ENCODE results near the gene TANC1.

TANC1 gene

DNA sequence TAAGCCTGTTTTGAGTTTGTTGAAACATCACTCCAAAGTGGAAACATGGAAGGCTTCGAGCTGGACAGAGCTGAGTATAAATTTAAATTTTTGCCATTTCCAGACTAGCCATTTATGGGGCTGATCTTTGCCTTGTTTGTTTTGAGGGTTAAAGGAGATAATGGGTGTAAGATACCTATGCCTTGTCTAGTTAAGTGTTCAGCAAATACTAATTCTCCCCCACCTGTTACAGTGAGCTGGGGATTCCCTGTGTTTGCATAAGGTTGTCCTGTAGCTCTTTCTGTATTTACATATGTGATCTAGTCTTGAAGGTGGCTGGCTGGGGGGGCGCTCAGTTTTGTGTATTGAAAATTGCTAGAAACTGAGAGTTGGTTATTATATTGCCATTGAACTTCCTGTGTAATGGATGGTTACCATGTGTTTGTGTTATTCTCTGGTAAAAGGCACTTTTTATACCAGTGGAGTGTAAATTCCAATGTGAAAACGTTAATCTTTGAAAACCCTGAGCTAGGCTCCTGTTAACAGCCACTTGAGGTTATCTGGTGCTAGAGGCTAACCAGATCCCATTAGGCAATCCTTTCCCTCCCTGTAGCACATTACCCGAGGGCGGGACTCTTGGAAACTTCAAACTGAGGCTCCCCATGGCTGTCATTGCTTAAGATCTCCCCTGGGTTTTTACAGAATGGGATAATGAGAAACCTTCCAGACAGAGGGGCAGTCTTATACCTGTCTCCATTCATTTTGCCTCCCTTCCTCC, 26.7 kb downstream of the TANC1 start:
- DNase-seq (ENCODE audit: low read depth), result no peak

DNA sequence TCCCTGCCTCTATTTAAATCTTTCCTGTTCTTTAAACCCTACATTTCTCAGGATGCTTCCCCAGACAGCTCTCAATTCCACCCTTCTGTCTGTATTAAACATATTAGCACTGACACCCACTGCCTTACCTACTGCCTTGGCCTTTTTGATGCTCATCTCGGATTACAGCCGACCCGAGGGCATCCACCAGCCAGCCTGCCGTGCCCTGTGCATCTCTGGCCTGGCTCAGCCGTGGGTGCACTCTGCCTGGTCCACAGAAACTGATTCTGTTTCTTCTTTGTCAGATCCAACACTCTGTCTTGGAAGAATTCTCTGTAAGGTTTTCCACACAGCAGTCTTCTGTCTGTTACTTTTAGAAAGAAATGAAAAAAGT, 27.2 kb downstream of the TANC1 start:
- DNase-seq (ENCODE audit: low read depth), result no peak

DNA sequence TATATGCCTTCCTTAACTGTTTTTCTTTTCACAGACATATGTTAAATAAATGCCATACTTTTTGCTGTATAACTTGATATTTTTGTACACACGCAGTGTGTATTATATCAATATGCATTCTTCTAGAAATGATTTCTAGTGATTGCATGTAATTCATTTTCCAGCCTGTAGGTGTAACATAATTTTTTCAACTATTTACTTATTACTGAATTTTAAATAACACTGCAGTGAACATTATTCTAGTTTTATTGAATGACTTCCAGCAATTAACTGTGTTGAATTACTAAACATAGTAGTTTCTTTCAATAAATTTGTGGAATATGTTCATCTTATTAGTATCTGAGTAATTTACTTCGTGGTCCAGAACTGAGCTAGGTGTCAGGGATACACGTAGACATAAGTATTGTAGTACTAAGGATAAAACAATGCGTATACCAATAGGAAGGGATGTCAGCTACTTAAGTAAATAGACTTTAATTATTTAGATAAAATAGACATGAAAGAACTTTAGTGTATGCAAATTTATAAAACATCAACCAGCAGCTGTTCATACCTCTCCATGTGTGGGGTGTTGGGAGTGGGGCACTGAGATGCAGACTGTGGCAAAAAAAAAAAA, 28.0 kb downstream of the TANC1 start:
- no peak for DNase-seq (ENCODE audit: low read depth)

DNA sequence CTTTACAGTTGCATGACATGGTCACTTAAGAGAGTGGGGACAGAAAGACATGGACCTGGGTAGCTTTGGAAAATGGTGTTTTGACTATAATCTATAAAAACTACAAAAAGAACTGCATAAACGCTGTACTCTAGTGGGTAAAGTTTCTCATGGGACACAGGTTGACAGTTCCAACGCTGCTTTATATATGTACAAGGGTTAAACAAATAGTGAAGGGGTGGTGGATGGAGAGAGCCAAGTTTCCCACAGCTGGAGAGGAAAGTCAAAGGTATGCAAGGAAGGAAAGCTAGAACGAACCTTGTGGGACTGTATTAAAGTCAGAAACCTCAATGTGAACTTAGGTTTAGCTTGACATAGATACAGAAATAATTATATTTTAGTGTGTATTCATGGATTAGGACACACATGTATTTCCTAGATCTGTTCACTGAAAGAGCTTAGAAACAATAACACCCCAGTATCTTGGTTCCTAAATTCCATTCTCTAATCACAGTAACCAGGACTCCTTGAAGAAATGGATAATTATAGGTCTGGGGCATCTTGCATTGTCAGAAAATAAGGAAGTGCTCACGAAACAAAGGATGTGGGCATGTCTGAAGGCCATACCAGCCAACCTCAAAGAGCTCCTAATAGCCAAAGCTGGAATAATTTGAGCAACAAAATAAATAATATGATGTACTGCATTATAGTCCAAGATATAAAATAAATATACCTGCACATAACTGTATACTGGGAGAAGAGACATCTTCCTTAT, 28.8 kb downstream of the TANC1 start:
- DNase-seq (ENCODE audit: low read depth), result no peak

DNA sequence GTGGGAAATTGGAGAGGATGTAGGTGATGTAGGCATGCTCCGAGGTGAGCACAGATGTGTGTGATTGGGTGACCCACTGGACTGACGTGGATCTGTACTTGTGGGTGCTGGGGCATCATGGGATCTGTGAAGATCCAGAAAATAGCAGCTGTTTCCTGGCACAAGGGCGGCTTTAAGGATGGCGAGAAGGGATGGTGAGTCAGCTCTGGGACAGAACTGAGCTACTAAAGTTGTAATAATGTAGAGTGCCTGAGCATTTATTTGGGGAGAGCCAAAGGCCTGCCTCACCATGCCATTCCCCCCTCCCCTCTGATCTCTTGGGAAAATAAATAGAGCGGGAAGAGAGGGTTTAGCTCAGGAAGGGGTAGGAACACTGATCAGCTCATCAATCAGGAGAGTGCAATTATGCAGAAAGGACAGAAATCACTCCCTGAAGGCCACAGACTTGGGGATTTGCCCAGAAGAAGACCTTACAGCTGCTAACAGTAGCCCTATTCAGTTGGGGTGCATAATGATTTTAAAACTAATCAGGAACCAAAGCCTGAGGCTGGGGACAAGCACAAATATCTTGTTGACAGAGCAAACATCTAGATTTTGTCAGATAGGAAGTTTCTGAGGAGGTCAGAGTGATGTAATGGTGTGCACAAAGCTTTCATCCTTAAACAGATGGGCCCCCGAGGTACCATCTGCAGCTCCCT, 30.3 kb downstream of the TANC1 start:
- DNase-seq (ENCODE audit: low read depth), result no peak

DNA sequence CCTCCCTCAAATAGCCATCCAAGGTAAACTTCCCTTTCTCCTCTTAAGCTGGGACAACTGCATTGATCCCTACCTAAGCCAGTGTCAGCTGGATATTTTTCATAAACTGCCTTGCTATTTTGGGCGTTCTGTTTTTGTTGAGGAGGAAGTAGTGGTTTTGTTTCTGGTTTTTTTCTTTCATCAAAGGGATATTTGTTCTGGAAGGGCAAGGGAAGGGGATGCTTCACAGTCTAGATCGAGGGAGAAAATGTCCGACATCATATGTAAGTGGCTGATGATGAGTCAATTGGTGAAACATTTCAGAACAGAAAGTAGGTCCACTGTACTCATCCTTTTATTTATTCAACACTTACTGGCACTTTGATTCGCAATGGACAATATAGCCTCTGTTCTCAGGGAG, 31.0 kb downstream of the TANC1 start:
- DNase-seq (ENCODE audit: low read depth), result no peak

DNA sequence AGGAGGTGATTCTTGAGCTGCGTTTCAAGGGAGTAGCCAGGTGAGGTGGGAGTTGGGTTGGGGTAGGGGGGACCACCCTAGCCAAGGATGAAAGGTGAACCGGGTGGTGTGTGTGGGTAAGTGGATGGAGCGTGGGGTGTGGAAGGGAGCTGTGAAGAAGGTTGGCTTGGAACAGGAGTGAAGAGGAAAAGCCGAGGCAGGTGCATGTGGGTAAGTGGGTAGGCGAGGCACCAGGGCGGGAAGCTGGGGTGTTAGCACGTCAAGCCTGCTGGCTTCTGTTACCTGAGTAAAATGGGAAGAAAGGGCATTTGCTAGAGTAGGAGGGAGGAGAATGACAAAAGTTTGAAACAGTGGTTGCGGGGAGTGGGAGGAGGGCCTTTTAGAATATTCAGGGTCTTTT, 31.6 kb downstream of the TANC1 start:
- DNase-seq (ENCODE audit: low read depth), result no peak

DNA sequence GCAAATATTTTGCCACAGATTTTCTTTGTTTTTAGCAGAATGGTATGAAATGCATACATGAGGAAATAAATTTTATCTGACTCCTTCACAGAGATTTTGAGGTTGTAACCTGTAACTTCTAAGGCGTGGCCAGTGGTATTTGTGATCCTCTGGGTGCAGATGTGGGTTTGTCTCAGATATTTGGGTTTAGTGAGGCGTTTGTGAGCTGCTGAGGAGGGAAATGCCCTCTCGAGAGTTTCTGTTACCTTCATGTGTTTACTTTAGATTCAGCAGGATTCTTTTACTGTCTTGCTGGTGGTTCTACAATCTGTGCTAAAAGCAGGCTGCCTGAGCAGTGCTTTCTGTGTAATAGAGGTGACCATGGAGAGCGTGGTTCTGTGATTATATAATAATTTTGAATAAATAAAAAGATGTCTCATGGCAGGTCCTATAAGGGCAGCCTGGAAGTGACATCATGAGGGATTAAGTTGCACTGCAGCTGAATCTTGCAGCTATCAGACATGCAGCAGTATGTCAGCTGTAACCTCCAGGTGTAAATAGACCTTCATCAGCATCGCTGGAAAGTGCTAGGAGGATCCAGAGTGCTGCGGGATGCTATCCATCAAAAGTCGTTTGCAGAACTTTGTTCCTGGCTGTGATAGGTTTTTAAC, 34.1 kb downstream of the TANC1 start:
- DNase-seq (ENCODE audit: low read depth), result no peak

DNA sequence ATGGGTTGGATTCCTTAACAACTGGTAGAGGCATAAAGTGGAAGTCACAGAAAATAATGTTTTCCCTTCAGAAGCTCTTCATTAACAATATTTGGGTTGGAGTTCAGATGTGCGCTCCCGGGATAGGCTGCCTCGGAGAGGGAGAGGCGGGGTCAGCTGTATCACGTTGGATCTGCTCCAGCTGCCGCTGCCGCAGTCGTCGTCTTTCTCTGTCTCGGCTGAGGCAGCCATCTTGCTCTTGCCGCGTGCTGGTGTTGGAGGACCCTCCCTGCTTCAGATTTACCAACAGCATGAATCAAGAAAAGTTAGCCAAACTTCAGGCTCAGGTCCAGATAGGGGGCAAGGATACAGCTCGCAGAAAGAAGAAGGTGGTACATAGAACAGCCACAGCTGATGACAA, 35.1 kb downstream of the TANC1 start:
- no peak for DNase-seq (ENCODE audit: low read depth)

DNA sequence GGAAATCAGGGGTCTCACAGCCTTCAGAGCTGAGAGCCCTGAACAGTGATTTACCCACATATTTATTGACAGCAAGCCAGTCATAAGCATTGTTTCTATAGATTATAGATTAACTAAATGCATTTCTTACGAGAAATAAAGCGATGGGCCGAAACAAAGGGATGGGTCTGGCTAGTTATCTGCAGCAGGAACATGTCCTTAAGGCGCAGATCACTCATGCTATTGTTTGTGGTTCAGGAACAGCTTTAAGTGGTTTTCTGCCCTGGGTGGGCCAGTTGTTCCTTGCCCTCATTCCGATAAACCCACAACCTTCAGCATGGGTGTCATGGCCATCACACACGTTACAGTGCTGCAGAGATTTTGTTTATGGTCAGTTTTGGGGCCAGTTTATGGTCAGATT, 36.4 kb downstream of the TANC1 start:
- DNase-seq (ENCODE audit: low read depth), result no peak

DNA sequence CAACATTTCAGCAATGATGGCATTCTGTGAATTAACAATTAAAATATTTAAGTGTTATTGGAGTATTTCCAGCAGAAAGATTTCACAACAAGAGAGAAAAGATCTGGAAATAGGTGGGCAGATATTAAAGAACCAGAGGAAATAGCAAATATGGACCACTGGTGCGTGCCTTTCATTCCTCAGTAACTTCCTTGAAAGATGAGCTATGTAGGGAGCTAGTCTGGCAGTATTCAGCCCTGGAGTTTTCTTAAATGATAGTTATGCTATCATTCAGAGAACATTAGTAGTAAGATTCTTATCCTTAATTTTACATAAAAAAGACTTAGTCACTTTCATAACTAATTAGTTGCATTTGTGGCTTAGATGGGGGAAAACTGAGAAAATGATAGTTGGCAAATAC, 41.5 kb downstream of the TANC1 start:
- DNase-seq (ENCODE audit: low read depth), result no peak

DNA sequence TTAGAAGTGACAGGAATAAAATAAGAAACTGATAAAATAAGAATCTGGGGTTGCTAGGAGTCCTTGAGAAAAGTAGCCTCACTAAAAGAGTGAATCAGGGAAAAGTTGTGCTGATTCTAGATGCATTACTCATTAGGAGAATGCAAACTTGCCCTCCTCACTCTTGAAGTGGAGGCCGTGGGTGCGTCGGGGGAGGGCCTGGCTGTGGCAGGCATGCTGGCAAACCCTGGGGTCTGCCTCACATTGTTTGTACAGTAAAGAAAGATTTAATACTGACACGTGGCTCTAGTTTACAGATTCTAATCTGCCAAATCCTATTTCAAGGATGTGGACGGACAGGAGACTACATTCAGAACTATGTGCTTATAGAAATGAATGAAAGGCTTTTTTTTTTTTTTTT, 41.9 kb downstream of the TANC1 start:
- DNase-seq (ENCODE audit: low read depth), result no peak

DNA sequence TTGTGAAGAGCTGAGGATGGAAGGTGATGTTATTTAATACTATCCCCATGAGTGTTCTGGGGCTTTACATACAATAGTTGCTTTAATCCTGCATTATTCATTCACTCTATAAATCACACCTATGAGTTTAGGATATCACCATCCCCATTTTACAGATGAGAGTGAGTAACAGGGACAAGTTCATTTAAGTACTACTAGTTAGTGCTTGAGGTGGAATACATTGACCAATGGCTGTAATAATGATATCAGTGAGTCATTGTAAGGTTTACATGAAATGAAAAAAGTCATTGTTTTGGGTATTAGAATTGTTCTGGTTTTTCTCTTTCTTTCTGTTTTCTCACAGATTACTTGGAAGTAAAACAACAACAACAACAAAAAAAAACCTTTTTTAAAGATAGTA, 42.5 kb downstream of the TANC1 start:
- DNase-seq (ENCODE audit: low read depth), result no peak

DNA sequence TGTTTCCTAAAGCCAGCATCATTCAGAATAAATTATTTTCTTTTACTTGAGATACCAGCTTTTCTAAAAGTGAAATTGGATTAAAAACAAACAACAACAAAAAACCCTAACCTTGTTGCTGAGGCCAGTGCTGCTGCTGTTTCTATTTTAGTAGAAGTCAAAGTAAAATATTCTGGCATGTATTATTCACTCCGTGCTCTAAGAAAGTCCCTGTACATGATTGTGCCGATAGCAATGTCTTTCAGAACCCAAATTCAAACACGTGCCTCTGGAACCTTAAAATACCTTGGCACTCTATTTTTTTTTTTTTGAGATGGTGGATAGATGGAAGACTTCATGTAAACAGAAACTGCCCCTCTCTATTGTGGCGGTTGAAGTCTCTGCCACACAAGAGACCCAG, 43.7 kb downstream of the TANC1 start:
- no peak for DNase-seq (ENCODE audit: low read depth)

DNA sequence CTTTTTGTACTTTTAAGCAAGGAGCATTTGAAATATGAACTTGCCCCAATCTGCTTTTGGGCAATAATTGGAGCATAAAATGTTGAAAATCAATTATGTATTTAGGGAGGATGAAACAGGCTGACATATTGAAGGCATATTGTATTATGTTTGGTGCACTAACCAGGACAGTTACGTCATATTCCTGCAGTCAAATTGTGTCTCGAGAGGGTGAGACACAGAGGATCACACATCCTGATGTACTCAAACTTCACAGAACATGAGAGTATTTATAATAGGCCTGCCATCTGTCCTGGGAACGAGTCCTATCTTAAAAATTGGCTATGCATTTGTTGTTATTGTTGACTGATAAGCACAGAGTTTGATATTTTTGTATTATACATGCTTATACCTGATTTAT, 44.7 kb downstream of the TANC1 start:
- no peak for DNase-seq (ENCODE audit: low read depth)

DNA sequence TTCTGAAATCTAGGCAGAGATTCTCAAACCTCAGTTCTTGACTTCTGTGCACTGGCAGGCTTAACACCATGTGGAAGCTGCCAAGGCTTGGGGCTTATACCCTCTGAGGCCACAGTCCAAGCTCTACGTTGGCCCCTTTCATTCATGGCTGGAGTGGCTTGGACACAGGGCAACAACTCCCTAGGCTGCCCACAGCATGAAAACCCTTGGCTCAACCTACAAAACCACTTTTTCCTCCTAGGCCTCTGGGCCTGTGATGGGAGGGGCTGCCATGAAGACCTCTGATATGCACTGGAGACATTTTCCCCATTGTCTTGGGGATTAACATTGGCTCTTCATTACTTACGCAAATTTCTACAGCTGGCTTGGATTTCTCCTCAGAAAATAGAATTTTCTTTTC, 46.7 kb downstream of the TANC1 start:
- no peak for DNase-seq (ENCODE audit: low read depth)

DNA sequence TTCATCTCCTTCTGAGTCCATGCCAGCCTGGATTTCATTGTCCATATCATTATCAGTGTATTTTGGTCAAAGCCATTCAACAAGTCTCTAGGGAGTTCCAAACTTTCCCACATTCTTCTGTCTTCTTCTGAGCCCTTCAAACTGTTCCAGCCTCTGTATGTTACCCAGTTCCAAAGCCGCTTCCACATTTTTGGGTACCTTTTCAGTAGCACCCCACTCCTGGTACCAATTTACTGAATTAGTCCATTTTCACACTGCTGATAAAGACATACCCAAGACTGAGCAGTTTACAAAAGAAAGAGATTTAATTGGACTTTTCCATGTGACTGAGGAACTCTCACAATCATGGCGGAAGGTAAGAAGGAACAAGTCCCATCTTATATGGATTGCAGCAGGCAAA, 47.4 kb downstream of the TANC1 start:
- DNase-seq (ENCODE audit: low read depth), result no peak

DNA sequence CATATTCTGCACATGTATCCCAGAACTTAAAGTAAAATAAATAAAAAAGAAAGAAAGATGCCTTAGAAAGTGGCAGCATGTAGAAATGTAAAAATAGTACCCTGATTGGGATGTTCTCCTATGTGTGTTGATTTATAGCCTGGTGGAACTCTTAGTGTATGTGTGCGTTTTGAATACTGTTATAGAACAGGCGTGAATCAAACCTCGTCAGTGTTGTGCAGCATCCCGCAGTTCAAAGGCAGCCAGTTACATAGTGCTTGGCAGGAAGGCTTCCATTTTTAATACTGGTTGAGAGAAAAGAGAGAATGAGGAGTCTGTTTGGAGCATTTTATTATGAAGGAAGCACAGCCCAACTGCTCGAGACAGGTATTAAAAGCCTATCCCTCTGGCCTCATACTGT, 49.4 kb downstream of the TANC1 start:
- no peak for DNase-seq (ENCODE audit: low read depth)

DNA sequence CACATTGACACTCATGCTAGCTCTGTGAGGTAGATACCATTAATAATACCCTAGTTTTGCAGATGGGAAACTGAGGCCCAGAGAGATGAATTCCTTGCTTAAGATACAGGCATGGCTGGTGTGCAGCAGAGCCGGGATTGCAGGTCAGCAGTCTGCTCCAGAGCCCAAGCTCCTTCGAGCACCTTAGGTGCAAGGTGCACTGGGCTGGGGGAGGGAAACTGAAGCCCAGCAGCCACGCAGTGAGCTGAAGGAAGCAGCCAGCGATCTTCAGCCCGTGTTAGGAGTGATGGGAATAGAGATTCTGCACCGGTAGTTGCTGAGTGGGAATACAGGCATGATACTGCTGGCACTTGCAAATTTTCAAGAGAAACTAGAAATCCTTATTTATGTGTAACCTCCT, 50.6 kb downstream of the TANC1 start:
- no peak for DNase-seq (ENCODE audit: low read depth)

DNA sequence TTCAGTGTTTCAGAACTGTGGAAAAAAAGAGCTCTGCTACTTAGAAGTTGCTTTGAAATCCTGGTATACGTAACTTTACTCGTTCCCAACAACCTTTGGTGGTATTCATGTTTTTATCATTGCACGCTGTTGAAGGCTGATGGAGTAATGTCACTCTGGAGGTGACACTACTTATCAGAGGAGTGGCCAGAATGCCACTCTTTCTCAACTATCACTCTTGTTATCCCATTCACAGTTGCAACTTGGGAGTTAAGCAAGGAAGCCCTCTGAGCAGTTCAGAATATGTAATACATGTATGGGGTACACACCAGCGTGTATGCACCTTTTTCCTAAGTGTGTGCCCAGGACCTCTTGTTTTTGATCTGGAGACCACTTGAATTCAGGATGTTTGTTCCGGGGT, 53.6 kb downstream of the TANC1 start:
- DNase-seq (ENCODE audit: low read depth), result no peak

DNA sequence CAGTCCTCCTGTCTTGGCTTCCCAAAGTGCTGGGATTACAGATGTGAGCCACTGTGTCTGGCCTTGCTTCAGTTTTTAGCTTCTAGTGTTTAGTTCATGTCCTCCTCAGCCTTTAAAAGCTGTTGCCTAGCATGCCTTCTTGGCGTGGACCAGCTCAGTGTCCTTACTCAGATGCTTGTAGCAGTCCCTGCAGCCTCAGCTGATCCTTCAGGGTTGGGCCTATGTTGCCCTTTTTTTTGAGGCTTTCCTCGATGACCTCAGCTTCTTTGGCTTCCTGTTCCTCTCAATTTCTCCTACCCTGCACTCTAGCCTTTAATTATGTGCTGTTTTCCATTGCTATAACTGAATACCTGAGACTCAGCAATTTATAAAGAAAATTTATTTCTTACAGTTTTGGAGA, 57.7 kb downstream of the TANC1 start:
- no peak for DNase-seq (ENCODE audit: low read depth)

DNA sequence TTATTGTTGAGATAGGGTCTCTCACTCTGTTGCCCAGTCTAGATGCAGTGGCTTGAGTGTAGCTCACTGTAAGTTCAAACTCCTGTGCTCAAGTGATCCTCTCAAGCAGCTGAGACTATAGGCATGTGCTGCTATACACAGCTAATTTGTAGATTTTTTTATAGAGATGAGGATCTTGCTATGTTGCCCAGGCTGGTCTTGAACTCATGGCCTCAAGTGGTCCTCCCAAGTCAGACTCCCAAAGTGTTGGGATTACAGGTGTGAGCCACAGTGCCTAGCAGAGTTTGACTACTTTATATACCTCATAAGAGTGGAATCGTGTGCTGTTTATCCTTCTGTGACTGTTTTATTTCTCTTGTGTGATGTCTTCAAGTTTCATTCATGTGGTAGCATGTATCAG, 60.3 kb downstream of the TANC1 start:
- DNase-seq (ENCODE audit: low read depth), result no peak

All from T follicular helper cell (primary cell).